NCI-H2081 treated with DMSO at 0.1 percent for 48 hours (cell line): ENCODE measurements around the gene SPATS2L.

Experiments
- DNase-seq: peaks from one replicate; lab custom pipeline; 2025; lab: John Stamatoyannopoulos, UW

SPATS2L gene

GRCh38 chr2:200351815-200352214 is 45.3 kb downstream of the SPATS2L start:
- no peak for DNase-seq

- DNase-seq = no peak
Observed at GRCh38 chr2:200352636-200353035, 46.1 kb downstream of the SPATS2L start.

GRCh38 chr2:200353120-200353519 is 46.6 kb downstream of the SPATS2L start:
- DNase-seq = no peak

GRCh38 chr2:200353874-200354273 is 47.4 kb downstream of the SPATS2L start:
- no peak for DNase-seq

- DNase-seq = no peak
Observed at GRCh38 chr2:200354833-200355751, 48.6 kb downstream of the SPATS2L start.

- no peak for DNase-seq
Observed at GRCh38 chr2:200356321-200356720, 49.8 kb downstream of the SPATS2L start.

GRCh38 chr2:200356857-200357384 is 50.4 kb downstream of the SPATS2L start:
- DNase-seq = no peak

- DNase-seq = no peak
Observed at GRCh38 chr2:200357845-200358244, 51.4 kb downstream of the SPATS2L start.

- no peak for DNase-seq
Observed at GRCh38 chr2:200359552-200359951, 53.1 kb downstream of the SPATS2L start.

GRCh38 chr2:200360364-200360763 is 53.9 kb downstream of the SPATS2L start:
- DNase-seq = no peak

- DNase-seq = no peak
Observed at GRCh38 chr2:200362202-200362917, 55.9 kb downstream of the SPATS2L start.

GRCh38 chr2:200363279-200363678 is 56.8 kb downstream of the SPATS2L start:
- DNase-seq = no peak

- DNase-seq = no peak
Observed at GRCh38 chr2:200364142-200364541, 57.6 kb downstream of the SPATS2L start.

- DNase-seq = no peak
Observed at GRCh38 chr2:200364620-200365019, 58.1 kb downstream of the SPATS2L start.

GRCh38 chr2:200365209-200365608 is 58.7 kb downstream of the SPATS2L start:
- DNase-seq = no peak

GRCh38 chr2:200367155-200367554 is 60.7 kb downstream of the SPATS2L start:
- DNase-seq = no peak

- DNase-seq = no peak
Observed at GRCh38 chr2:200369886-200370285, 63.4 kb downstream of the SPATS2L start.

GRCh38 chr2:200373231-200373630 is 66.7 kb downstream of the SPATS2L start:
- no peak for DNase-seq

GRCh38 chr2:200373973-200374416 is 67.5 kb downstream of the SPATS2L start:
- no peak for DNase-seq

GRCh38 chr2:200376513-200377354 is 70.2 kb downstream of the SPATS2L start:
- no peak for DNase-seq

GRCh38 chr2:200377355-200378336 is 71.2 kb downstream of the SPATS2L start:
- no peak for DNase-seq
